Prostate gland (tissue), 2 donors: Measurements from ENCODE around the gene DHRS2.

Experiments
- CTCF ChIP-seq, 4 experiments: fragments of 200-600 bp in 2 of 4; fragments of 450-650 bp in 2 of 4; sonication (generic) in 2 of 4; IDR thresholded peaks; 1 replicate in 3 of 4; 2 replicates in 1 of 4; pipeline ENCODE4 v1.5.1; 2016 to 2019; ENCODE audit warnings: antibody characterized with exemption in 4 of 4, mild to moderate bottlenecking in 2 of 4, moderate library complexity in 2 of 4
- POLR2AphosphoS5 ChIP-seq: sonication (generic); formaldehyde crosslinking; IDR thresholded peaks from one replicate; pipeline ENCODE4 v1.6.1; 2017; ENCODE audit warnings: antibody characterized with exemption

- TF ChIP-seq CTCF (IDR thresholded peaks at IDR 0.05) (no peak), POLR2AphosphoS5 (no peak)
These were observed 34.4 kb upstream of the DHRS2 start for GRCh38 chr14:23601845-23602180.
